NOMO-1 treated with DMSO at 0.1 percent for 48 hours (cell line): ENCODE data around the gene LRRC26.
"Not testable (repeated sequence)": the region's sequence is repeated elsewhere in the genome, so short reads cannot be mapped to it uniquely, and the experiment has no call there.

Source experiments
- DNase-seq: peaks from one replicate; lab custom pipeline; 2025; ENCODE audit not compliant: unreplicated experiment; lab: John Stamatoyannopoulos, UW

Gene LRRC26

GRCh38 chr9:137121927-137122795 is 47.7 kb downstream of the LRRC26 start:
- not testable (repeated sequence) for DNase-seq
